K562 (cell line): Measurements from ENCODE around the gene ACTL7B. TPM values are rescaled to one million over a fixed set of nuclear protein-coding genes. Genes with fewer than 3 reads are reported as not detected.

Source experiments
- ATAC-seq: fragments of 200-7000 bp; cut with Tn5 transposase; 3 replicates; pipeline ENCODE4 v1.9.1; 2020; ENCODE audit warnings: moderate library complexity
- BruUV-seq: library from RNA; stranded (reverse); fragments of 400-500 nt; replicated peaks from 2 replicates; lab custom pipeline; 2021; lab: Mats Ljungman, UMichigan
- CTCF ChIA-PET: fragments of 300-600 bp; formaldehyde crosslinking; extraction: SDS; loops from one replicate; lab custom pipeline; 2021; ENCODE audit warnings: low intra/inter-chr PET ratio; lab: Yijun Ruan, JAX
- POLR2A ChIA-PET: fragments of 300-600, 350-650 bp; sonication (Branson Sonifier 250); formaldehyde crosslinking; extraction: SDS; loops from one replicate; lab custom pipeline; 2021; ENCODE audit warnings: antibody characterized with exemption, inconsistent platforms; lab: Yijun Ruan, JAX
- DNase-seq, 4 experiments: peaks; one replicate each; pipeline versions ENCODE4 v3.0.0 to v3.0.0-alpha.2; 2011 to 2018; ENCODE audit warnings: low spot score in 3 of 4, mixed read lengths in 3 of 4; ENCODE audit errors: extremely low read depth in 1 of 4
- FAIRE-seq: peaks from 2 replicates; lab custom pipeline; 2011; peaks lifted over from hg19 to GRCh38; lab: Jason Lieb, UNC
- H2AFZ ChIP-seq: 2 replicates; pipeline ENCODE4 v1.6.0; 2011; ENCODE audit warnings: low read depth, low read length, control low read depth, inconsistent platforms
- H3K27ac ChIP-seq: fragments of 200-600 bp; 3 replicates; pipeline ENCODE4 v1.8.0; 2011; ENCODE audit warnings: low read depth, mild to moderate bottlenecking, control low read depth, inconsistent platforms, low read length, moderate library complexity, mixed read lengths; ENCODE audit errors: extremely low read depth
- H3K27me3 ChIP-seq, 2 experiments: fragments of 300-600 bp in 1 of 2; 2 replicates in 1 of 2; 3 replicates in 1 of 2; pipeline versions ENCODE4 v1.6.0 to v1.8.0; 2011; ENCODE audit warnings: inconsistent platforms in 2 of 2, low read length in 2 of 2, mild to moderate bottlenecking in 1 of 2, mixed read lengths in 1 of 2, moderate library complexity in 1 of 2; ENCODE audit not compliant: control insufficient read depth in 2 of 2, insufficient read depth in 2 of 2
- H3K36me3 ChIP-seq: fragments of 300-600 bp; 3 replicates; pipeline ENCODE4 v1.8.0; 2011; ENCODE audit warnings: mild to moderate bottlenecking, low read length, inconsistent platforms; ENCODE audit not compliant: control insufficient read depth, insufficient read depth
- H3K4me1 ChIP-seq, 2 experiments: fragments of 200-600 bp in 1 of 2; replicated peaks in 1 of 2; 2 replicates in 1 of 2; 3 replicates in 1 of 2; pipeline versions ENCODE4 v1.5.1 to v1.8.0; 2011; ENCODE audit warnings: inconsistent platforms in 2 of 2, low read length in 2 of 2, mild to moderate bottlenecking in 1 of 2, mixed read lengths in 1 of 2, moderate library complexity in 1 of 2; ENCODE audit not compliant: control insufficient read depth in 2 of 2, insufficient read depth in 2 of 2
- H3K4me2 ChIP-seq: 2 replicates; pipeline ENCODE4 v1.6.1; 2011; ENCODE audit warnings: low read length, control low read depth, inconsistent platforms, mixed read lengths; ENCODE audit not compliant: insufficient read depth
- H3K4me3 ChIP-seq: fragments of 200-600 bp; sonication (generic), shearing (Covaris generic); 2 replicates; pipeline ENCODE4 v1.5.1; 2016; ENCODE audit warnings: control low read depth, inconsistent platforms
- H3K79me2 ChIP-seq: fragments of 200-600 bp; 3 replicates; pipeline ENCODE4 v1.8.0; 2011; ENCODE audit warnings: low read length, inconsistent platforms; ENCODE audit not compliant: control insufficient read depth, insufficient read depth
- H3K9ac ChIP-seq, 2 experiments: 2 replicates each; pipeline versions ENCODE4 v1.6.0 to v1.6.1; 2011; ENCODE audit warnings: low read depth in 2 of 2, low read length in 2 of 2, control low read depth in 1 of 2, inconsistent platforms in 1 of 2, mild to moderate bottlenecking in 1 of 2, mixed read lengths in 1 of 2; ENCODE audit not compliant: insufficient read depth in 1 of 2
- H3K9me1 ChIP-seq: one replicate; pipeline ENCODE4 v1.6.0; 2011; ENCODE audit warnings: inconsistent platforms, mild to moderate bottlenecking, low read length, moderate library complexity; ENCODE audit not compliant: control insufficient read depth, insufficient read depth
- H3K9me3 ChIP-seq: replicated peaks from 2 replicates; pipeline ENCODE4 v1.5.1; 2011; ENCODE audit warnings: low read depth, low read length, inconsistent platforms; ENCODE audit not compliant: control insufficient read depth, insufficient read depth
- H4K20me1 ChIP-seq: replicated peaks from 2 replicates; pipeline ENCODE4 v1.6.1; 2011; ENCODE audit warnings: low read length, inconsistent platforms, mixed read lengths; ENCODE audit not compliant: control insufficient read depth, insufficient read depth
- POLR2A ChIP-seq: fragments of 450-650 bp; conservative IDR thresholded peaks from 2 replicates; pipeline ENCODE4 v1.6.1; 2016
- PTBP1 ChIP-seq: fragments of 200-400 bp; formaldehyde crosslinking; IDR thresholded peaks from 2 replicates; pipeline ENCODE4 v1.6.1; 2017; ENCODE audit warnings: low read depth, low read length
- RREB1 ChIP-seq: fragments of 250-450 bp; sonication (Bioruptor Pico); IDR thresholded peaks from 2 replicates; pipeline ENCODE4 v1.4.0; 2020
- WHSC1 ChIP-seq: IDR thresholded peaks from one replicate; pipeline ENCODE4 v1.6.1; 2012; ENCODE audit warnings: low read length, control low read depth, inconsistent platforms
- ZBTB40 ChIP-seq, 2 experiments: fragments of 450-650 bp in 1 of 2; sonication (generic) in 1 of 2; formaldehyde crosslinking in 1 of 2; IDR thresholded peaks; 2 replicates each; pipeline versions ENCODE4 v1.7.1 to v1.9.0; 2016 to 2022; ENCODE audit warnings: inconsistent platforms in 1 of 2, mild to moderate bottlenecking in 1 of 2, missing genetic modification reagents in 1 of 2
- ZFPM2 ChIP-seq: fragments of 250-450 bp; sonication (Bioruptor Pico); IDR thresholded peaks from 2 replicates; pipeline ENCODE4 v1.5.1; 2022; ENCODE audit warnings: mild to moderate bottlenecking
- WGBS: fragments of 100-300 bp; shearing (Covaris generic); methylation state at CpG from one replicate; pipeline ENCODE4 v1.1.6; 2016; ENCODE audit warnings: low coverage, mixed read lengths; ENCODE audit not compliant: insufficient coverage; ENCODE audit errors: missing lambda C conversion rate; 5-methylcytosine and 5-hydroxymethylcytosine counted together
- in situ Hi-C: fragments of 300-500 bp; cut with MboI; formaldehyde crosslinking; loops from 4 replicates; pipeline ENCODE4 v1.15.0; 2018; ENCODE audit warnings: inconsistent platforms, mixed read lengths
- intact Hi-C: fragments of 100-400 bp; cut with micrococcal nuclease; formaldehyde crosslinking; loops from 2 replicates; pipeline ENCODE4 v1.14.2; 2022
- polyA plus RNA-seq, 8 experiments: library from polyadenylated mRNA; depleted of rRNA in 4 of 8; stranded (reverse) in 5 of 8; unstranded in 3 of 8; fragments of >200 nt; fragmentation: Nextera tagmentation in 2 of 8; fragmentation: Illumina TruSeq in 1 of 8; extraction: Ambion mirVana in 2 of 8; extraction: Trizol in 1 of 8; gene quantifications; 2 replicates each; pipeline versions ENCODE4 v1.2.1 to v1.2.3, GENCODE V29; 2011 to 2014; ENCODE audit warnings: inconsistent platforms in 1 of 8, missing spikeins in 1 of 8
- total RNA-seq, 7 experiments: library from RNA; depleted of rRNA in 6 of 7; stranded (reverse); fragments of >200 nt in 6 of 7; fragmentation: Illumina TruSeq in 2 of 7; extraction: Trizol in 2 of 7; gene quantifications; 2 replicates each; pipeline versions ENCODE4 v1.2.1 to v1.2.3, GENCODE V29; 2011 to 2021; ENCODE audit warnings: low replicate concordance in 1 of 7

Gene ACTL7B
- total and polyA plus RNA-seq, 9 of the 15 experiments (the other 6 are each of a cell fraction or from before 2014, with no cell fraction given): not detected

- FAIRE-seq: no peak
- in situ Hi-C loops: no loop called here
- POLR2A ChIA-PET: interaction anchor here (0.6 to 1.3 kb wide), 4 partner anchors 15 to 231 kb away, joined by 3 read pairs; no protein-coding TSS in a partner anchor
- TF ChIP-seq RREB1 (CRISPR knock-in tag) (no peak), POLR2A (no peak), PTBP1 (no peak), ZBTB40 (IDR thresholded peaks at IDR 0.05) (no peak), ZBTB40 (CRISPR knock-in tag; IDR thresholded peaks at IDR 0.05) (no peak), ZFPM2 (no peak), WHSC1 (no peak)
Measured at GRCh38 chr9:108836781-108837180, 19.0 kb downstream of the ACTL7B start.

More at GRCh38 chr9:108836781-108837180, 19.0 kb downstream of the ACTL7B start:
- no peaks in the 10 kb centered on the region for H3K79me2 ChIP-seq
- H4K20me1 ChIP-seq: no peaks in the 10 kb centered on the region
- H3K9me3 ChIP-seq: no peaks in the 10 kb centered on the region
- no peaks in the 10 kb centered on the region; a peak in 1 of 5 replicates for H3K4me1 ChIP-seq
- H3K9ac ChIP-seq: no peak overlapping the region
- no peaks in the 10 kb centered on the region for H3K36me3 ChIP-seq
- 0% methylated on average over 5 of the region's 5 CpGs for WGBS
- CTCF ChIA-PET: no interaction called here
- intact Hi-C loops: no loop called here
- no peak overlapping the region for H3K27ac ChIP-seq
- H3K9me1 ChIP-seq: no peaks in the 10 kb centered on the region
- DNase-seq: no peak
- peaks cover 12 to 18% of the 10 kb centered on the region in 2 experiments; a peak in 4 of 5 replicates for H3K27me3 ChIP-seq
- BruUV-seq: no TSS peak
- H3K4me3 ChIP-seq: no peak overlapping the region
- ATAC-seq: no peak
- no peak overlapping the region for H3K4me2 ChIP-seq
- no peak overlapping the region for H2AFZ ChIP-seq
